Tibial artery (tissue), 4 donors: ENCODE data around the gene SYNPO2L.
"Not testable (repeated sequence)": the region's sequence is repeated elsewhere in the genome, so short reads cannot be mapped to it uniquely, and the experiment has no call there.

Source experiments
- DNase-seq, 2 donors: peaks; one replicate each; pipeline ENCODE4 v3.0.0-alpha.2; 2019
- H3K27ac ChIP-seq, 2 donors: fragments of 200-600 bp; sonication (generic) in 1 of 2; 1 replicate in 1 of 2; 2 replicates in 1 of 2; pipeline ENCODE4 v1.5.1; 2018 to 2019; ENCODE audit warnings: mild to moderate bottlenecking in 1 of 2
- H3K27me3 ChIP-seq, 2 donors: fragments of 200-600 bp; sonication (generic) in 1 of 2; one replicate each; pipeline versions ENCODE4 v1.5.1 to v1.6.0; 2016 to 2019
- H3K36me3 ChIP-seq, 3 donors: fragments of 200-600 bp; sonication (generic) in 2 of 3; one replicate each; pipeline ENCODE4 v1.5.1; 2016 to 2019; ENCODE audit warnings: mild to moderate bottlenecking in 2 of 3
- H3K4me1 ChIP-seq, 4 donors: fragments of 200-600 bp; sonication (generic) in 2 of 4; 1 replicate in 3 of 4; 2 replicates in 1 of 4; pipeline ENCODE4 v1.5.1; 2016 to 2019
- H3K4me3 ChIP-seq, 2 donors: fragments of 200-600 bp; sonication (generic) in 1 of 2; 1 replicate in 1 of 2; 2 replicates in 1 of 2; pipeline ENCODE4 v1.5.1; 2018 to 2019; ENCODE audit warnings: mild to moderate bottlenecking in 2 of 2
- H3K9me3 ChIP-seq, 3 donors: fragments of 200-600 bp; sonication (generic) in 1 of 3; one replicate each; pipeline ENCODE4 v1.5.1; 2016 to 2019
- intact Hi-C: fragments of 100-400 bp; cut with DNase I; formaldehyde crosslinking; loops from one replicate; pipeline ENCODE4 v1.15.0; 2023; ENCODE audit warnings: low total_unique reads
- TF ChIP-seq, protein P1 (sequence below), 2 experiments: fragments of 200-600 bp in 1 of 2; fragments of 450-650 bp in 1 of 2; IDR thresholded peaks; one replicate each; pipeline ENCODE4 v1.5.1; 2017 to 2019; ENCODE audit warnings: antibody characterized with exemption in 2 of 2, mild to moderate bottlenecking in 1 of 2, moderate library complexity in 1 of 2

SYNPO2L gene

DNA sequence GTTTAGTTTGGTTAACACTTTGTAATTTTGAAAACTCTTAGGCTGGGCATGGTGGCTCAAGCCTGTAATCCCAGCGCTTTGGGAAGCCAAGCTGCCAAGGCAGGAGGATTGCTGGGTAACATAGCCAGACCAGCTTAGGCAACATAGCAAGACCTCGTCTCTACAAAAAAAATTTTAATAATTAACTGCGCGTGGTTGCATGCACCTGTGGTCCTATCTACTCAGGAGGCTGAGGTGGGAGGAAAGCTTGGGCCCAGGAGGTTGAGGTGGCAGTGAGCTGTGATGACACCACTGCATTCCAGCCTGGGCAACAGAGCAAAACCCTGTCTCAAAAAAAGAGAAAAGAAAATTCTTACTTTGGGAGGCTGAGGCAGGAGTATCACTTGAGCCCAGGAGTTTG lies 32.8 kb downstream of the SYNPO2L start:
- TF ChIP-seq, protein P1, sequence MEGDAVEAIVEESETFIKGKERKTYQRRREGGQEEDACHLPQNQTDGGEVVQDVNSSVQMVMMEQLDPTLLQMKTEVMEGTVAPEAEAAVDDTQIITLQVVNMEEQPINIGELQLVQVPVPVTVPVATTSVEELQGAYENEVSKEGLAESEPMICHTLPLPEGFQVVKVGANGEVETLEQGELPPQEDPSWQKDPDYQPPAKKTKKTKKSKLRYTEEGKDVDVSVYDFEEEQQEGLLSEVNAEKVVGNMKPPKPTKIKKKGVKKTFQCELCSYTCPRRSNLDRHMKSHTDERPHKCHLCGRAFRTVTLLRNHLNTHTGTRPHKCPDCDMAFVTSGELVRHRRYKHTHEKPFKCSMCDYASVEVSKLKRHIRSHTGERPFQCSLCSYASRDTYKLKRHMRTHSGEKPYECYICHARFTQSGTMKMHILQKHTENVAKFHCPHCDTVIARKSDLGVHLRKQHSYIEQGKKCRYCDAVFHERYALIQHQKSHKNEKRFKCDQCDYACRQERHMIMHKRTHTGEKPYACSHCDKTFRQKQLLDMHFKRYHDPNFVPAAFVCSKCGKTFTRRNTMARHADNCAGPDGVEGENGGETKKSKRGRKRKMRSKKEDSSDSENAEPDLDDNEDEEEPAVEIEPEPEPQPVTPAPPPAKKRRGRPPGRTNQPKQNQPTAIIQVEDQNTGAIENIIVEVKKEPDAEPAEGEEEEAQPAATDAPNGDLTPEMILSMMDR (IDR thresholded peaks at IDR 0.05): no peak
- intact Hi-C loops: no loop called here
- no peaks in the 10 kb centered on the region for H3K27me3 ChIP-seq

DNA sequence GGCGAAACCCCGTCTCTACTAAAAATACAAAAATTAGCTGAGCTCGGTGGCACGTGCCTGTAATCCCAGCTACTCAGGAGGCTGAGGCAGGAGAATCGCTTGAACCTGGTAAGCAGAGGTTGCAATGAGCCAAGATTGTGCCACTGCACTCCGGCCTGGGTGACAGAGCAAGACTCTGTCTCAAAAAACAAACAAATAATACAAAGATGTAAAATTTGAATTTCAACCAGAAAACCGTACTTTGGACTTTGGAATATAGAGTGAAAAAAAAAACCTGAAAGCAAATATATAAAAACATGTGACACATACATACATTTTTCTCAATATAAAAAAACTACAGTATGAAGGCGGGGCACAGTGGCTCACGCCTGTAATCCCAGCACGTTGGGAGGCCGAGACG lies 34.9 kb downstream of the SYNPO2L start:
- DNase-seq, H3K4me1 ChIP-seq, H3K4me3 ChIP-seq, H3K27ac ChIP-seq, H3K27me3 ChIP-seq, H3K9me3 ChIP-seq, H3K36me3 ChIP-seq, intact Hi-C loops: not testable (repeated sequence)

More for the DNA sequence above, 32.8 kb downstream of the SYNPO2L start:
- Histone ChIP-seq H3K9me3 (no peaks in the 10 kb centered on the region), H3K4me3 (no peak overlapping the region), H3K36me3 (no peaks in the 10 kb centered on the region), H3K4me1 (peaks cover 0 to 18% (median 7%) of the 10 kb centered on the region in 4 donors), H3K27ac (no peak overlapping the region)
- DNase-seq: peak in 1 of 2 donors; percentile 20

DNA sequence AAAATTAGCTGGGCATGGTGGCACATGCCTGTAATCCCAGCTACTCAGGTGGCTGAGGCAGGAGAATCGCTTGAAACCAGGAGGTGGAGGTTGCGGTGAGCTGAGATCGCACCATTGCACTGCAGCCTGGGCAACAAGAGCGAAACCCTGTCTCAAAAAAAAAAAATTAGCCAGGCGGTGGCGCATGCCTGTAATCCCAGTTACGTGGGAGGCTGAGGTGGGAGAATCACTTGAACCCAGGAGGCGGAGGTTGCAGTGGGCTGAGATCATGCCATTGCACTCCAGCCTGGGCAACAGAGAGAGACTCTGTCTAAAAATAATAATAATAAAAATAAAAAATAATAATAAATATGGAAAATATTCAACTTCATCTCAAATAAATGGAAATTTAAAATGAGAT lies 38.7 kb downstream of the SYNPO2L start:
- intact Hi-C loops, H3K36me3 ChIP-seq, H3K9me3 ChIP-seq, H3K27me3 ChIP-seq, H3K4me3 ChIP-seq, DNase-seq, H3K27ac ChIP-seq, H3K4me1 ChIP-seq: not testable (repeated sequence)

DNA sequence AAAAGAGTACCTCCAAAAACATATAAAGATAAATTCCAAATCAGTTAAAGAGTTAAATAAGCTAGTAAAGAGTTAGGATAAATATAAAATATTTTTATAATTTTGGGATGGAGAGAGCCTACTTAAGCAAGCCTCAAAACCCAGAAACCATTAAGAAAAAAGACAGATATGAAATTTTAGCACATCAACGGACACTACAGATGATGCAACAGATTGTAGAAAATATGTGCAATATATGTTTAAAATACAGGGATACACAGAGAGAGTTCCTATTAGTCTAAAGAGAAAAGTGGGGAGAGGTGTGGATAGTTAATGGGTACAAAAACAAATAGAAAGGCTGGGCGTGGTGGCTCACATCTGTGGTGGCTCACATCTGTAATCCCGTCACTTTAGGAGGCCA lies 41.1 kb downstream of the SYNPO2L start:
- TF ChIP-seq, protein P1 (IDR thresholded peaks at IDR 0.05): no peak
- no peak for DNase-seq
- no peaks in the 10 kb centered on the region for H3K27me3 ChIP-seq
- no peak overlapping the region for H3K27ac ChIP-seq
- H3K4me3 ChIP-seq: no peak overlapping the region
- H3K4me1 ChIP-seq: no peaks in the 10 kb centered on the region
- intact Hi-C loops: no loop called here
- H3K36me3 ChIP-seq: no peaks in the 10 kb centered on the region
- no peaks in the 10 kb centered on the region for H3K9me3 ChIP-seq

DNA sequence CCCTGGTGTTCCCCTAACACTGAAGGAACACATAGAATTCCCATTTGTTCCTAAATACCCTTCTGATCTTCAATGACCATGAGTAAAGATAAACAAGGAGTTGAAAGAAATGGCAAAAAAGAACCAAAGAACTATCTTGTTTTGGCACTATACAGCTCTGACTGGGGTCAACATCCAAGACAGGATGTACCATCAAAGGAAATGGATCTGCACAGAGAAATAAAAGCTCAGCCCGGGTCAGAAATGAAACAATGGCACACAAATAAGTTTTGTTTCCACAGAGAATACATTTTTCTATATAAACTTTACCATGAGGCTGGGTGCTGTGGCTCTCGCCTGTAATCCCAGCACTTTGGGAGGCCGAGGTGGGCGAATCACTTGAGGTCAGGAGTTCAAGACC lies 46.7 kb downstream of the SYNPO2L start:
- no peak overlapping the region for H3K27ac ChIP-seq
- TF ChIP-seq, protein P1 (IDR thresholded peaks at IDR 0.05): no peak
- intact Hi-C loops: no loop called here
- H3K27me3 ChIP-seq: no peaks in the 10 kb centered on the region
- H3K4me3 ChIP-seq: no peak overlapping the region
- H3K36me3 ChIP-seq: no peaks in the 10 kb centered on the region
- H3K4me1 ChIP-seq: no peaks in the 10 kb centered on the region
- DNase-seq: no peak
- no peaks in the 10 kb centered on the region for H3K9me3 ChIP-seq

DNA sequence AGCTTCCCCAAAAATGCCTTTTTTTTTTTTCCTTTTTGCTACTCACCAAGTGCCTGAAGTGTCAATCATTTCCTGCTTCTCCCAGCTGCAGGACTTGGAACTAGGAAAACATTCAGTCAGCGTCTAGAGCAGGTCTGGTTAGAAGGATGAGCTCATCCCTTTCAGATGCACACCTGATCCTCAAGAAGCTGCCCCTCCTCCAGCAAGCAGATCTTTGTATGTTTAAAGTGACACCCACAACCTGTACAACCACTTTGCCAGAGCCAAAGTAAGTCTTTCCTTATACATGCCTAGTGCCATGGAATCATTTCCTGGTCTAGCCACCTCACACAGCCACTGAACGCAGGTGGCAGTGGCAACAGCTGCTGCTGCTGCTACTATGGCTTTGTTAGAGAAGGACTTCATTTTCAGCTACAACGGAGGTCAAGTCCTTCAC lies 54.3 kb downstream of the SYNPO2L start:
- no peaks in the 10 kb centered on the region for H3K27me3 ChIP-seq
- no peaks in the 10 kb centered on the region for H3K36me3 ChIP-seq
- H3K27ac ChIP-seq: no peak overlapping the region
- intact Hi-C loops: no loop called here
- TF ChIP-seq, protein P1 (IDR thresholded peaks at IDR 0.05): no peak
- no peak overlapping the region for H3K4me3 ChIP-seq
- no peaks in the 10 kb centered on the region for H3K4me1 ChIP-seq
- no peak for DNase-seq
- no peaks in the 10 kb centered on the region for H3K9me3 ChIP-seq

DNA sequence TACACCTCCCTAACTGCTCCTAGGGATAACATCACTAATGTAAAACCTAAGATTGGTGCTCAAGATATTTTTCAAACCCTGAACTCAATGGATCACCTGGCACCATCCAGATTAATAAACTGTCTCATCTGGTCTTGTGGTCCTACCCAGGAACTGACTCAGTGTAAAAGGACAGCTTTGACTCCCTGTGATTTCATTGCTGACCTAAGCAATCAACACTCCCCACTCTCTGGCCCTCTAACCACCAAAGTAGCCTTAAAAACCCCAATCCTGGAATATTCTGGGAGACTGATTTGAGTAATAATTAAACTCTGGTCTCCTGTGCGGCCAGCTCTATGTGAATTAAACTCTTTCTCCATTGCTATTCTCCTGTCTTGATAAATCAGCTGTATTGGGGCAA lies 58.5 kb downstream of the SYNPO2L start:
- no peak overlapping the region for H3K27ac ChIP-seq
- H3K4me1 ChIP-seq: peaks cover 0 to 4% (median 1%) of the 10 kb centered on the region in 4 donors
- no peaks in the 10 kb centered on the region for H3K36me3 ChIP-seq
- TF ChIP-seq, protein P1 (IDR thresholded peaks at IDR 0.05): no peak
- no peak for DNase-seq
- intact Hi-C loops: no loop called here
- no peaks in the 10 kb centered on the region for H3K9me3 ChIP-seq
- no peaks in the 10 kb centered on the region for H3K27me3 ChIP-seq
- H3K4me3 ChIP-seq: no peak overlapping the region
